HG03439 (cell line): ENCODE measurements around the gene NT5DC2.
A peak's percentile ranks its signal among the peaks of the same experiment; 100 is the strongest.
"Not testable (repeated sequence)": the region's sequence is repeated elsewhere in the genome, so short reads cannot be mapped to it uniquely, and the experiment has no call there.

ENCODE experiments used
- ATAC-seq: cut with Tn5 transposase; IDR thresholded peaks from one replicate; pipeline ENCODE4 v1.9.1; 2021; ENCODE audit warnings: mild to moderate bottlenecking, moderate library complexity; ENCODE audit not compliant: unreplicated experiment

Gene NT5DC2

GRCh38 chr3:52537726-52538421, 4.2 kb upstream of the NT5DC2 start:
- ATAC-seq = no peak

GRCh38 chr3:52537165-52537620, 3.5 kb upstream of the NT5DC2 start:
- ATAC-seq = no peak

- ATAC-seq = peak; percentile 85
Observed at GRCh38 chr3:52536369-52537164, 2.9 kb upstream of the NT5DC2 start, which contains the start of gene UQCC5. Gene UQCC5, plus strand, starts transcription at chr3:52536605. Its CDS starts 151 bp downstream, at chr3:52536756.

- no peak for ATAC-seq
Observed at GRCh38 chr3:52536112-52536368, 2.4 kb upstream of the NT5DC2 start.

- no peak for ATAC-seq
Observed at GRCh38 chr3:52535411-52536111, 1.9 kb upstream of the NT5DC2 start.

GRCh38 chr3:52534281-52535183, 875 bp upstream of the NT5DC2 start:
- ATAC-seq = no peak

GRCh38 chr3:52532838-52533622, 627 bp downstream of the NT5DC2 start:
- ATAC-seq = no peak

- no peak for ATAC-seq
Observed at GRCh38 chr3:52532517-52532837, 1.2 kb downstream of the NT5DC2 start.

GRCh38 chr3:52531860-52532516, 1.7 kb downstream of the NT5DC2 start:
- no peak for ATAC-seq

GRCh38 chr3:52530918-52531826, 2.5 kb downstream of the NT5DC2 start:
- ATAC-seq = no peak

- ATAC-seq = no peak
Observed at GRCh38 chr3:52529376-52530333, 4.0 kb downstream of the NT5DC2 start.

- ATAC-seq = no peak
Observed at GRCh38 chr3:52528586-52529375, 4.9 kb downstream of the NT5DC2 start.

GRCh38 chr3:52527732-52528585, 5.7 kb downstream of the NT5DC2 start:
- no peak for ATAC-seq

GRCh38 chr3:52527039-52527731, 6.5 kb downstream of the NT5DC2 start:
- ATAC-seq = no peak

GRCh38 chr3:52526671-52527038, 7.0 kb downstream of the NT5DC2 start:
- not testable (repeated sequence) for ATAC-seq
